Measurements from ENCODE around the gene EDN1. TPM values are rescaled to one million over a fixed set of nuclear protein-coding genes. Genes with fewer than 3 reads are reported as not detected.

The EDN1 gene
- total and polyA plus RNA-seq, 7 donors = 3.9 to 9.8 (median 6.4) TPM

GRCh38 chr6:12324099-12324498 lies 33.9 kb downstream of the EDN1 start:
- intact Hi-C loops (cut with DNase I) = no loop called here
- no peak overlapping the region for H3K4me3 ChIP-seq
- H3K9me3 ChIP-seq = peaks cover 0 to 1% (median 0%) of the 10 kb centered on the region in 4 donors

GRCh38 chr6:12324748-12325147 lies 34.6 kb downstream of the EDN1 start:
- no peaks in the 10 kb centered on the region for H3K9me3 ChIP-seq
- intact Hi-C loops (cut with DNase I) = no loop called here
- no peak overlapping the region for H3K27ac ChIP-seq

More at GRCh38 chr6:12324099-12324498, 33.9 kb downstream of the EDN1 start:
- H3K36me3 ChIP-seq = no peaks in the 10 kb centered on the region
- H3K4me1 ChIP-seq = no peaks in the 10 kb centered on the region
- WGBS, 2 donors = 23 to 67% methylated on average over 3 of the region's 3 CpGs
- H3K27me3 ChIP-seq = no peaks in the 10 kb centered on the region
- no peak for TF ChIP-seq CTCF (IDR thresholded peaks at IDR 0.05)
- no peak for TF ChIP-seq EP300 (IDR thresholded peaks at IDR 0.05)
- peak in 1 of 4 donors; percentile 9 for TF ChIP-seq POLR2AphosphoS5 (IDR thresholded peaks at IDR 0.05)
- TF ChIP-seq POLR2A (IDR thresholded peaks at IDR 0.05) = no peak
- DNase-seq = no peak
- H3K27ac ChIP-seq = no peak overlapping the region

GRCh38 chr6:12325872-12326271 lies 35.7 kb downstream of the EDN1 start:
- no peak for TF ChIP-seq POLR2AphosphoS5 (IDR thresholded peaks at IDR 0.05)
- TF ChIP-seq POLR2A (IDR thresholded peaks at IDR 0.05) = no peak
- TF ChIP-seq CTCF (IDR thresholded peaks at IDR 0.05) = no peak
- TF ChIP-seq EP300 (IDR thresholded peaks at IDR 0.05) = no peak
- no peaks in the 10 kb centered on the region for H3K36me3 ChIP-seq
- peaks cover 0 to under 1% (median 0%) of the 10 kb centered on the region in 4 donors for H3K4me1 ChIP-seq
- no peaks in the 10 kb centered on the region for H3K27me3 ChIP-seq
- H3K27ac ChIP-seq = no peak overlapping the region
- no peak for DNase-seq
- 59 to 78% methylated on average over 3 of the region's 3 CpGs for WGBS, 2 donors
- H3K4me3 ChIP-seq = no peak overlapping the region
- no peaks in the 10 kb centered on the region for H3K9me3 ChIP-seq
- intact Hi-C loops (cut with DNase I) = no loop called here

More at GRCh38 chr6:12324748-12325147, 34.6 kb downstream of the EDN1 start:
- Histone ChIP-seq H3K4me3 (no peak overlapping the region), H3K27me3 (no peaks in the 10 kb centered on the region), H3K36me3 (no peaks in the 10 kb centered on the region), H3K4me1 (no peaks in the 10 kb centered on the region)
- DNase-seq = no peak
- TF ChIP-seq CTCF (IDR thresholded peaks at IDR 0.05) (no peak), EP300 (IDR thresholded peaks at IDR 0.05) (no peak), POLR2A (IDR thresholded peaks at IDR 0.05) (no peak), POLR2AphosphoS5 (IDR thresholded peaks at IDR 0.05) (no peak)

GRCh38 chr6:12327391-12327790 lies 37.2 kb downstream of the EDN1 start:
- TF ChIP-seq POLR2A (IDR thresholded peaks at IDR 0.05) = no peak
- no peak for TF ChIP-seq CTCF (IDR thresholded peaks at IDR 0.05)
- TF ChIP-seq EP300 (IDR thresholded peaks at IDR 0.05) = no peak
- no peak for TF ChIP-seq POLR2AphosphoS5 (IDR thresholded peaks at IDR 0.05)
- Histone ChIP-seq H3K27me3 (no peaks in the 10 kb centered on the region), H3K4me1 (peaks cover 0 to 13% (median 8%) of the 10 kb centered on the region in 4 donors), H3K9me3 (no peaks in the 10 kb centered on the region), H3K36me3 (no peaks in the 10 kb centered on the region), H3K27ac (no peak overlapping the region), H3K4me3 (no peak overlapping the region)
- WGBS, 2 donors = 77 to 93% methylated on average over 2 of the region's 2 CpGs
- intact Hi-C loops (cut with DNase I) = no loop called here
- DNase-seq = no peak

- intact Hi-C loops (cut with DNase I) = no loop called here
- 65 to 69% methylated on average over 4 of the region's 4 CpGs for WGBS, 2 donors
- TF ChIP-seq EP300 (IDR thresholded peaks at IDR 0.05) = no peak
These were observed 37.8 kb downstream of the EDN1 start for GRCh38 chr6:12327988-12328387.

More at GRCh38 chr6:12327988-12328387, 37.8 kb downstream of the EDN1 start:
- Histone ChIP-seq H3K9me3 (no peaks in the 10 kb centered on the region), H3K27me3 (no peaks in the 10 kb centered on the region), H3K36me3 (no peaks in the 10 kb centered on the region), H3K27ac (no peak overlapping the region), H3K4me1 (peaks cover 0 to 13% (median 9%) of the 10 kb centered on the region in 4 donors), H3K4me3 (no peak overlapping the region)
- no peak for DNase-seq

Data from sigmoid colon (tissue), 7 donors.